IPS-15b (cell line): ENCODE measurements around the gene IQGAP1.
A peak's percentile ranks its signal among the peaks of the same experiment; 100 is the strongest.
"Not testable (repeated sequence)": the region's sequence is repeated elsewhere in the genome, so short reads cannot be mapped to it uniquely, and the experiment has no call there.

ENCODE experiments used
- H3K27me3 ChIP-seq: one replicate; pipeline ENCODE4 v1.6.1; 2013; ENCODE audit warnings: low read length; ENCODE audit not compliant: control insufficient read depth, insufficient read depth
- H3K36me3 ChIP-seq: one replicate; pipeline ENCODE4 v1.6.1; 2013; ENCODE audit warnings: low read length; ENCODE audit not compliant: control insufficient read depth, insufficient read depth
- H3K4me1 ChIP-seq: one replicate; pipeline ENCODE4 v1.6.1; 2013; ENCODE audit warnings: mild to moderate bottlenecking, low read length; ENCODE audit not compliant: control insufficient read depth, insufficient read depth
- H3K4me3 ChIP-seq: one replicate; pipeline ENCODE4 v1.5.1; 2013; ENCODE audit warnings: low read depth, low read length
- H3K9ac ChIP-seq: one replicate; pipeline ENCODE4 v1.6.1; 2013; ENCODE audit warnings: low read depth, mild to moderate bottlenecking, low read length
- H3K9me3 ChIP-seq: one replicate; pipeline ENCODE4 v1.6.1; 2013; ENCODE audit warnings: mild to moderate bottlenecking, low read length; ENCODE audit not compliant: control insufficient read depth, insufficient read depth

The IQGAP1 gene

DNA sequence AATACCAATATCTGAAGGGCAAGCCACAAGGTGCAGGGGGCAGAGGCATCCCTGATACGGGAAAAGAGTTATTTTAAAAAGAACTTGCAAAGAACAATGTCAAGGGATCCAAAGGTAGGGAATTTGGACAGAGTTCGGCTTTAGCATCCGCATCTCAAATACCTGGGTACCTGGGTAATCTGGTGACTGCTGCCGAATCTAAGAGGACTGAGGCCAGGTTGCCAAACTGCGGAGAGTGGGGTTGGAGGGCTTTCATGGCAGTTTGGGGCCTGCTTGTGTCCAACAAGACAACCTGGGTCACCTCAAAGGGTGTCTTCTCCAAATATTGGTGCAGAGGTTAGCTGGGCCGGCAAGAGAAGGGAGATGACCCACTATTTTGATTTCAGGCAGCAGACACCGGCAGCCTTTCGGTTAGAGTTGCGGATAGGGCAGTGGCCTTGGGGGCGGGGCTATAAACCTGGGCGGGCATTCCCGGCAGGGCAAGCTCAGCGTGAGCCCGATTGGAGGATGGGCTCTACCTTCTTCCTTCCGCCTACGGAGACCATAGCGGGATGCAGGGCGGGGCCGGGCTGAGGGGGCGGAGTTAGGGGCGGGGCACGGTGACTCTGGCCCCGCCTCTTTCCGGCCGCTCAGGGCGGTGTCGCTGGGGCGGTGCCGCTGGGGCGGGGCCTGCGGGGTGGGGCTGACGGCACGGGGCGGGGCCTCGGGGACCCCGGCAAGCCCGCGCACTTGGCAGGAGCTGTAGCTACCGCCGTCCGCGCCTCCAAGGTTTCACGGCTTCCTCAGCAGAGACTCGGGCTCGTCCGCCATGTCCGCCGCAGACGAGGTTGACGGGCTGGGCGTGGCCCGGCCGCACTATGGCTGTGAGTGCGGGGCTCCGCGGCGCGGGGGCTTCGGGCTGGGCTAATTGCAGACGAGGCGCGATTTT lies at the start of gene IQGAP1:
TSS of gene IQGAP1 (plus strand) at position 709 of the 928 bp plus-strand sequence. CDS start at position 809, 100 bp downstream.
- peak within 1 kb of the TSS; percentile 76 for H3K9ac ChIP-seq
- peaks cover 22% of the 10 kb centered on the region for H3K4me1 ChIP-seq
- H3K4me3 ChIP-seq = peak within 1 kb of the TSS; percentile 87

GRCh38 chr15:90338532-90338931 lies 49.5 kb upstream of the IQGAP1 start:
- H3K4me1 ChIP-seq = no peaks in the 10 kb centered on the region
- H3K4me3 ChIP-seq = no peak overlapping the region
- H3K9ac ChIP-seq = no peak overlapping the region
- H3K36me3 ChIP-seq = no peaks in the 10 kb centered on the region
- no peaks in the 10 kb centered on the region for H3K9me3 ChIP-seq
- no peaks in the 10 kb centered on the region for H3K27me3 ChIP-seq

More for the DNA sequence above, at the start of gene IQGAP1:
- no peaks in the 10 kb centered on the region for H3K9me3 ChIP-seq
- H3K36me3 ChIP-seq = no peaks in the 10 kb centered on the region
- H3K27me3 ChIP-seq = no peaks in the 10 kb centered on the region

- Histone ChIP-seq H3K9ac (no peak overlapping the region), H3K9me3 (no peaks in the 10 kb centered on the region), H3K4me3 (no peak overlapping the region), H3K36me3 (no peaks in the 10 kb centered on the region), H3K27me3 (no peaks in the 10 kb centered on the region), H3K4me1 (no peaks in the 10 kb centered on the region)
These were observed 47.7 kb upstream of the IQGAP1 start for GRCh38 chr15:90340345-90340744.

GRCh38 chr15:90343302-90343790 lies 44.7 kb upstream of the IQGAP1 start:
- Histone ChIP-seq H3K4me3 (no peak overlapping the region), H3K9ac (no peak overlapping the region), H3K36me3 (no peaks in the 10 kb centered on the region), H3K9me3 (no peaks in the 10 kb centered on the region), H3K27me3 (no peaks in the 10 kb centered on the region), H3K4me1 (no peaks in the 10 kb centered on the region)

- Histone ChIP-seq H3K4me1 (no peaks in the 10 kb centered on the region), H3K9ac (no peak overlapping the region), H3K9me3 (no peaks in the 10 kb centered on the region), H3K27me3 (no peaks in the 10 kb centered on the region), H3K4me3 (no peak overlapping the region), H3K36me3 (no peaks in the 10 kb centered on the region)
These were observed 43.4 kb upstream of the IQGAP1 start for GRCh38 chr15:90344662-90345061.

GRCh38 chr15:90345857-90346256 lies 42.2 kb upstream of the IQGAP1 start:
- Histone ChIP-seq H3K9ac (no peak overlapping the region), H3K9me3 (no peaks in the 10 kb centered on the region), H3K27me3 (no peaks in the 10 kb centered on the region), H3K36me3 (no peaks in the 10 kb centered on the region), H3K4me1 (no peaks in the 10 kb centered on the region), H3K4me3 (no peak overlapping the region)

DNA sequence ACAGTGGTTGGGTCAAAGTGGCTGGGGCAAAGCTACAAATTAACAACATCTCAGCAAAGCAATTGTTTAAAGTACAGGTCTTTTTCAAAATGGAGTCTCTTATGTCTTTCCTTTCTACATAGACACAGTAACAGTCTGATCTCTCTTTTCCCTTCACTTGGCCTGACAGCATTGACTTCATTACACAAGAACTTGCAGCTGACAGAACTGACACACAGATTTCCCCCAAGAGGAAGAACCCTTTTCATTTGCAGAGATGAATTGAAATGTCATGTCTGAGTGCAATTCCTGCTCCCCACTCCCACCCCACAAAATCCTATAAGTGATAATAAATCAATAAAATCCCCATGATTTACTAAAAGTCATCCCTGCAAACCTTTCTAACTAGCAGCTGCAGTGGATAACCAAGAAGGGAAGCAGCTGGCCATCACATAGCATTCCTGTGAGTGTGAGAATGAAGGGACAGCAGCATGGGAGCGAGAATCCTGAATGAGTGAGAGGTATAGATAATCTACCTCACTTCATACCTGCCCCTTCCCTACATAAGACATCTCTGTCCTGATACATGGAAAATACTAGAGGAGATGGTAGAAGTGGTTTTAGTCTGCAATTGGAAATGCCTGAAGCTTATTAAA lies 40.5 kb upstream of the IQGAP1 start:
- H3K9me3 ChIP-seq, H3K27me3 ChIP-seq: not testable (repeated sequence)

GRCh38 chr15:90348456-90348855 lies 39.6 kb upstream of the IQGAP1 start:
- Histone ChIP-seq H3K4me1 (no peaks in the 10 kb centered on the region), H3K9ac (no peak overlapping the region), H3K9me3 (no peaks in the 10 kb centered on the region), H3K36me3 (no peaks in the 10 kb centered on the region), H3K4me3 (no peak overlapping the region), H3K27me3 (peaks cover 4% of the 10 kb centered on the region)

More for the DNA sequence above, 40.5 kb upstream of the IQGAP1 start:
- H3K4me1 ChIP-seq, H3K4me3 ChIP-seq, H3K36me3 ChIP-seq, H3K9ac ChIP-seq: not testable (repeated sequence)

- H3K4me3 ChIP-seq = no peak overlapping the region
- H3K4me1 ChIP-seq = no peaks in the 10 kb centered on the region
- peaks cover 4% of the 10 kb centered on the region for H3K27me3 ChIP-seq
- H3K36me3 ChIP-seq = no peaks in the 10 kb centered on the region
- H3K9me3 ChIP-seq = no peaks in the 10 kb centered on the region
- H3K9ac ChIP-seq = no peak overlapping the region
These were observed 39.0 kb upstream of the IQGAP1 start for GRCh38 chr15:90349072-90349471.

GRCh38 chr15:90349821-90350220 lies 38.2 kb upstream of the IQGAP1 start:
- peaks cover 4% of the 10 kb centered on the region for H3K27me3 ChIP-seq
- no peaks in the 10 kb centered on the region for H3K9me3 ChIP-seq
- no peak overlapping the region for H3K4me3 ChIP-seq
- H3K9ac ChIP-seq = no peak overlapping the region
- no peaks in the 10 kb centered on the region for H3K4me1 ChIP-seq
- H3K36me3 ChIP-seq = no peaks in the 10 kb centered on the region

- H3K4me1 ChIP-seq = no peaks in the 10 kb centered on the region
- H3K9ac ChIP-seq = peak overlapping the region; percentile 61
- H3K27me3 ChIP-seq = peaks cover 4% of the 10 kb centered on the region
- H3K36me3 ChIP-seq = no peaks in the 10 kb centered on the region
- H3K4me3 ChIP-seq = peak overlapping the region; percentile 88
- H3K9me3 ChIP-seq = no peaks in the 10 kb centered on the region
These were observed 36.4 kb upstream of the IQGAP1 start for GRCh38 chr15:90351479-90352106.
